CD4-positive, CD25-positive, alpha-beta regulatory T cell (primary cell): ENCODE data around the gene ZNF804B. TPM values are rescaled to one million over a fixed set of nuclear protein-coding genes. Genes with fewer than 3 reads are reported as not detected.

Experiments used
- ATAC-seq, 2 donors: fragments of 150-1000 bp; cut with Tn5 transposase; one replicate each; pipeline ENCODE4 v1.10.0; 2021; ENCODE audit warnings: low read depth in 2 of 2, moderate number of reproducible peaks in 2 of 2, moderate library complexity in 1 of 2
- DNase-seq, 3 donors: peaks; one replicate each; pipeline versions ENCODE4 v3.0.0 to v3.0.0-alpha.2; 2012 to 2022; ENCODE audit warnings: mixed read lengths in 1 of 3
- H3K27ac ChIP-seq: one replicate; pipeline ENCODE4 v1.7.0; 2013; ENCODE audit warnings: mild to moderate bottlenecking, low read length; ENCODE audit not compliant: insufficient read depth, poor library complexity, severe bottlenecking
- H3K27me3 ChIP-seq: one replicate; pipeline ENCODE4 v1.7.0; 2013; ENCODE audit warnings: low read length; ENCODE audit not compliant: control insufficient read depth, insufficient read depth
- H3K36me3 ChIP-seq: one replicate; pipeline ENCODE4 v1.7.0; 2013; ENCODE audit warnings: mild to moderate bottlenecking, low read length, moderate library complexity; ENCODE audit not compliant: control insufficient read depth, insufficient read depth
- H3K4me1 ChIP-seq: 2 replicates; pipeline ENCODE4 v1.7.0; 2013; ENCODE audit warnings: mild to moderate bottlenecking, low read length; ENCODE audit not compliant: insufficient read depth, control insufficient read depth, poor library complexity, severe bottlenecking
- H3K4me3 ChIP-seq: one replicate; pipeline ENCODE4 v1.7.0; 2013; ENCODE audit warnings: low read depth, mild to moderate bottlenecking, low read length, moderate library complexity
- H3K9me3 ChIP-seq, 2 experiments: 1 replicate in 1 of 2; 2 replicates in 1 of 2; pipeline ENCODE4 v1.7.0; 2013; ENCODE audit warnings: low read length in 2 of 2, mild to moderate bottlenecking in 1 of 2, moderate library complexity in 1 of 2; ENCODE audit not compliant: control insufficient read depth in 2 of 2
- H3K27ac Mint-ChIP-seq, 3 donors: one replicate each; pipeline ENCODE4 v1.8.0; 2020 to 2022; ENCODE audit warnings: mild to moderate bottlenecking in 3 of 3, mixed read lengths in 3 of 3, moderate library complexity in 2 of 3
- H3K27me3 Mint-ChIP-seq: one replicate; pipeline ENCODE4 v1.8.0; 2022; ENCODE audit warnings: mild to moderate bottlenecking, mixed read lengths
- H3K36me3 Mint-ChIP-seq: one replicate; pipeline ENCODE4 v1.8.0; 2020; ENCODE audit warnings: mixed read lengths
- H3K4me1 Mint-ChIP-seq, 4 donors: one replicate each; pipeline ENCODE4 v1.8.0; 2020 to 2022; ENCODE audit warnings: mixed read lengths in 4 of 4, mild to moderate bottlenecking in 1 of 4
- H3K4me3 Mint-ChIP-seq, 4 donors: one replicate each; pipeline ENCODE4 v1.8.0; 2020 to 2022; ENCODE audit warnings: mild to moderate bottlenecking in 4 of 4, mixed read lengths in 4 of 4, moderate library complexity in 3 of 4
- H3K9me3 Mint-ChIP-seq, 7 donors: one replicate each; pipeline ENCODE4 v1.8.0; 2020 to 2022; ENCODE audit warnings: mixed read lengths in 7 of 7, mild to moderate bottlenecking in 3 of 7, moderate library complexity in 2 of 7
- polyA plus RNA-seq, 4 donors: library from polyadenylated mRNA; unstranded; fragments of 300-500 nt; fragmentation: Illumina TruSeq; gene quantifications; one replicate each; pipeline ENCODE4 v1.2.3, GENCODE V29; 2021
- total RNA-seq: library from RNA; stranded (reverse); gene quantifications from one replicate; pipeline ENCODE4 v1.2.3, GENCODE V29; 2022

ZNF804B gene
- total and polyA plus RNA-seq, 5 donors from 2014 or later = not detected

GRCh38 chr7:89339748-89340147 is 580.2 kb downstream of the ZNF804B start:
- no peaks in the 10 kb centered on the region for H3K36me3 ChIP-seq

GRCh38 chr7:89357121-89357520 is 597.6 kb downstream of the ZNF804B start:
- no peaks in the 10 kb centered on the region for H3K9me3 ChIP-seq
- no peak overlapping the region for H3K27ac ChIP-seq
- no peak overlapping the region for H3K27ac Mint-ChIP-seq
- H3K4me1 Mint-ChIP-seq = no peaks in the 10 kb centered on the region
- peaks cover 0 to 15% (median 4%) of the 10 kb centered on the region in 7 donors for H3K9me3 Mint-ChIP-seq
- no peaks in the 10 kb centered on the region for H3K4me1 ChIP-seq
- no peaks in the 10 kb centered on the region for H3K27me3 Mint-ChIP-seq
- no peak overlapping the region for H3K4me3 ChIP-seq
- no peaks in the 10 kb centered on the region for H3K27me3 ChIP-seq
- no peaks in the 10 kb centered on the region for H3K36me3 ChIP-seq
- H3K4me3 Mint-ChIP-seq = no peak overlapping the region
- DNase-seq (no peak), ATAC-seq (no peak)
- no peaks in the 10 kb centered on the region for H3K36me3 Mint-ChIP-seq

More at GRCh38 chr7:89339748-89340147, 580.2 kb downstream of the ZNF804B start:
- Histone ChIP-seq H3K9me3 (no peaks in the 10 kb centered on the region), H3K27me3 (no peaks in the 10 kb centered on the region), H3K4me3 (no peak overlapping the region), H3K27ac (no peak overlapping the region), H3K4me1 (no peaks in the 10 kb centered on the region)
- H3K4me3 Mint-ChIP-seq = no peak overlapping the region
- no peaks in the 10 kb centered on the region for H3K4me1 Mint-ChIP-seq
- ATAC-seq (no peak), DNase-seq (no peak)
- H3K27me3 Mint-ChIP-seq = no peaks in the 10 kb centered on the region
- no peaks in the 10 kb centered on the region for H3K36me3 Mint-ChIP-seq
- H3K27ac Mint-ChIP-seq = no peak overlapping the region
- peaks cover 0 to 10% (median 3%) of the 10 kb centered on the region in 7 donors for H3K9me3 Mint-ChIP-seq

- Histone ChIP-seq H3K9me3 (peaks cover 0 to 4% of the 10 kb centered on the region in 2 experiments), H3K36me3 (no peaks in the 10 kb centered on the region), H3K27me3 (no peaks in the 10 kb centered on the region), H3K4me3 (no peak overlapping the region), H3K4me1 (no peaks in the 10 kb centered on the region), H3K27ac (no peak overlapping the region)
- Mint-ChIP-seq H3K9me3 (peaks cover 0 to 21% (median 2%) of the 10 kb centered on the region in 7 donors), H3K27me3 (no peaks in the 10 kb centered on the region), H3K4me1 (no peaks in the 10 kb centered on the region), H3K4me3 (no peak overlapping the region), H3K36me3 (no peaks in the 10 kb centered on the region), H3K27ac (no peak overlapping the region)
- no peak for ATAC-seq
- no peak for DNase-seq
These were observed 617.7 kb downstream of the ZNF804B start for GRCh38 chr7:89377219-89377618.

- Mint-ChIP-seq H3K4me1 (no peaks in the 10 kb centered on the region), H3K9me3 (peaks cover 0 to 14% (median 5%) of the 10 kb centered on the region in 7 donors), H3K27ac (no peak overlapping the region), H3K27me3 (no peaks in the 10 kb centered on the region), H3K36me3 (no peaks in the 10 kb centered on the region), H3K4me3 (no peak overlapping the region)
- Histone ChIP-seq H3K27me3 (no peaks in the 10 kb centered on the region), H3K9me3 (peaks cover 0 to 3% of the 10 kb centered on the region in 2 experiments), H3K4me3 (no peak overlapping the region), H3K27ac (no peak overlapping the region), H3K4me1 (no peaks in the 10 kb centered on the region), H3K36me3 (no peaks in the 10 kb centered on the region)
- ATAC-seq (no peak), DNase-seq (no peak)
These were observed 625.9 kb downstream of the ZNF804B start for GRCh38 chr7:89385411-89385810.

Other genes starting within 250 kb of the ZNF804B start
- gene TEX47, start 36.0 kb downstream of the ZNF804B start, total RNA-seq = not detected
- gene TEX47, start 36.0 kb downstream of the ZNF804B start, polyA plus RNA-seq = not detected